HG03520 (cell line): ENCODE data around the gene LHX4.

Experiments used
- ATAC-seq: cut with Tn5 transposase; IDR thresholded peaks from one replicate; pipeline ENCODE4 v1.9.1; 2021; ENCODE audit warnings: mild to moderate bottlenecking, moderate library complexity; ENCODE audit not compliant: unreplicated experiment

The LHX4 gene

DNA sequence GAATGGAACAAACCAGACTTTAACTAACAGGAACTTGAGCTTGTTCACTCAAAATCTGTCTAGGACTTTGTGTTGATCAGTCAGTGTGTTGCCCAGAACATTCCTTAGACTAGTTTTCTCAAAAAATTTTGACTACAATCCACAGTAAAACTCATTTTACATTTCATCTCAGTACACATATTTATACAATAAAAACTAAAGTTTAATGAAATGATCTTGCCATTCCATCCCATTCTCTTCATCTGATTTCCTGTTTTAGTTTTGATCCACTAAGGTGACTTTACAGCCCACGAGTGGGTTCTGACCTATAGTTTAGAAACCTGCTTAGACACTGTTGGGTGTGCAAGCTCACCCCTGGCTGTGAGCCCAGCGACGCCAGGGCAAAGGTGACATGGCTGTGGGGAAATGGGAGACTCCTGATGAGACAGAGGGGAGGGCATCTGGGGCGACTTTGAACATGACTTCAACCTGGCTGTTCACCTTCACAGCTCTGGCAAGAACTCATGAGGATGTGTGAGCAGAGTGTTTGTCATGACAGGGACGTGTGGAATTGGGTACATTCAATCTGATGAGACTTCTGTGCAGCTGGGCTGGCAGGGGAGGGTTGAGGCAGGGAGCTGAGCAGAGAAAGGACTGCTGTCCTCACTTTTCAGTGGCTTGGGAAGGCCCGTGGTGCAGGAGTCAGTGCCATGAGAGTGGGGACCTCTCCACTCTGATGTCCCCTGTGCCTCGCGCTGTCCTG is 40.6 kb downstream of the LHX4 start:
- no peak for ATAC-seq

DNA sequence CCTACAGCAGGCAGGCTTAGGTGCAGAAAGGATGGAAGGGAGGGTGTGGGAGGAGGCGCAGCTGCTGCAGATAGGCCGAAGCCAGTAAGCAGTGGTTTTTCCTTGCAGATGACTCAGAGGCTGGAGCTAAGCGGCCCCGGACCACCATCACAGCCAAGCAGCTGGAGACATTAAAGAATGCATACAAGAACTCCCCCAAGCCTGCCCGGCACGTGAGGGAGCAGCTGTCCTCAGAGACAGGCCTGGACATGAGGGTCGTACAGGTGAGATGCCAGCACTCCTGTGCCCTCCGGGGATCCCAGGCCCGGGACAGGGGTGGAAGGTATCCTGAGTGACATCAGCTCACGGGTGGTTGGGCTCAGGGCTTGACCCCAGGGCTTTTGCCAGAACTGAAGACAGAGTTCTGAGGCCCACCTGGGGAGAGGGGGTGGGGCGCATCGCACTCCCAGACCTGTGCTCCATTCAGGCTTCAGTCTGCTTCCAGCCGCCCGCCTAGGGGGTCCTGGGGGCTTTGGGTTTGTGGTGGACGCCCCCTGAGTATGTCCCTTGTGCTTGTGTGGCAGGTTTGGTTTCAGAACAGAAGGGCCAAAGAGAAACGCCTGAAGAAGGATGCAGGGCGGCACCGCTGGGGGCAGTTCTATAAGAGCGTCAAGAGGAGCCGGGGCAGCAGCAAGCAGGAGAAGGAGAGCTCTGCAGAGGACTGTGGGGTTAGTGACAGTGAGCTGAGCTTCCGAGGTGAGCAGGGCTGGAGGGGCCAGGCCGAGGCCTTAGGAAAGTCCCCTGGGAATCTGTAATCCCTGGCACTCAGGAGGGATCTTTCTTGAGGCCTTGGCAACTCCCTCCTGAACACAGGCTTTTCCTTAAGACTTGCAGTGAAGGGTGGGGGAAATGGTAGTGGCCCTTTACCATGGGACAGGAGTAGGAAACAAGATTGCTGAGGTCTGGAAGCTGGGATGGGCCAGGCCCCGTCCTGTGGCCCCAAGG is 41.5 kb downstream of the LHX4 start:
- ATAC-seq: no peak

DNA sequence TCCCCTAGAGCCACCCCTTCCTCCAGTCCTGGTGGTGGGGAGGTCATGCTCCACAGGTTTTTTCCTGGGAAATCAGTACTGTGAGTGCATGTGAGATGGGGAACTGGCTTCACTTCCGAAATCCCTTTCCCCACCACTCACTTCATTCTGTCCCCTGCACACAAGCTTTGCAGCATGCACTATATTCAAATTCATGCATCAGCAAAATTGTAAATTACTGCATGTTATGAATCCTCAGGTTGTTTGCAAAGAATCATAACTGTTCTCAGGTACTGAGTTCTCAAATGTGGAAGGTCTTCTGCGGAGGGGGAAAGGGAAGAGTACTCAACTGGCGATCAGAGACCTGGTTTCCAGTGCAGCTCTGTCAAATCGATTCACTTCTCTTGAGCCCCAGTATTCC is 42.3 kb downstream of the LHX4 start:
- ATAC-seq: no peak

DNA sequence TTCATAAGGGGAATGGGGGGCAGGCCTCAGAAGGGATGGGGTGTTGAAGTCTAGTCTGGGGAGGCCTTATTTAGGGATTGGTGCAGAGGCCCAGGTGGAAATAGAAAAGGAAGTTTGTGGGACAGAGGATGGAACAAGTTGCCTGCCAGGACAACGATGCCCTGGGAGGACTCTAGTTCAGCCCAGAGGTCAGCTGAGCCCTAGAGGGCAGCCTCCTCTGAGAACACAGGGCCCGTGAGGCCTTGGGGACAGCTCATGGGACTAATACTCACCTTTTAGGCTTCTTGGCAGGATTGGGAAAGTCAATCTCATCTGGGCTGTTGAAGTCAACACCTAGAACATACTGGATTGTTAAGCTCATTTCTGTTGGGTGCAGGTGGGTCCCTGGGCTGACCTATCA is 43.0 kb downstream of the LHX4 start:
- ATAC-seq: no peak

DNA sequence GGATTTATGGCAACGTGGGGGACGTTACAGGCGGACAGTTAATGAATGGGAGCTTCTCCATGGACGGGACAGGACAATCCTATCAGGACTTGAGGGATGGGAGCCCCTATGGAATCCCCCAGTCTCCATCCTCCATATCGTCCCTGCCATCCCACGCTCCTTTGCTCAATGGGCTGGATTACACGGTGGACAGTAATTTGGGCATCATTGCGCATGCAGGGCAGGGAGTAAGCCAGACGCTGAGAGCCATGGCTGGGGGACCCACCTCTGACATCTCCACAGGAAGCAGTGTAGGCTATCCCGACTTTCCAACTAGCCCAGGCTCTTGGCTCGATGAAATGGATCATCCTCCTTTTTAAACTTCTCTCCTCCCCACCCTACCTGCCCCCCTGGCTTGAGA is 44.2 kb downstream of the LHX4 start:
- no peak for ATAC-seq

DNA sequence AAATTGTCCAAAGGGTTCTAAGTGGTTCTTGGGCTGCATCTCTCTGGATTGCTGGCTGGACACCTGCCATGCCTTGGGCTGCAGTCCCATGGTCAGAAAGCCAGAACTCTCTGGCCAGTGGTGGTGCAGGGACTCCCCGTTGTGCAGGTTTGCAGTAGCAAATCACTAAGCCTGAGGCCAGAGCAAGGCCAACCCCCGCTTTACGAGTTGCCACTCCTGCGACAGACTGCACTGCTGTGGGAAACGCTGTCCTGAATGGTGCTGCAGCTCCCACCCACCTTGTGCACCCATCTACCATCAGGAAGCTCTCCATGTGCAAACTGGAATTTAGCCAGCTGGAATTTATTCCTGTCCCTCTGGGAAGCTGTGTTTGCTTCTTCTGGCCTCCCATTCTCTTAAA is 45.7 kb downstream of the LHX4 start:
- ATAC-seq: no peak

DNA sequence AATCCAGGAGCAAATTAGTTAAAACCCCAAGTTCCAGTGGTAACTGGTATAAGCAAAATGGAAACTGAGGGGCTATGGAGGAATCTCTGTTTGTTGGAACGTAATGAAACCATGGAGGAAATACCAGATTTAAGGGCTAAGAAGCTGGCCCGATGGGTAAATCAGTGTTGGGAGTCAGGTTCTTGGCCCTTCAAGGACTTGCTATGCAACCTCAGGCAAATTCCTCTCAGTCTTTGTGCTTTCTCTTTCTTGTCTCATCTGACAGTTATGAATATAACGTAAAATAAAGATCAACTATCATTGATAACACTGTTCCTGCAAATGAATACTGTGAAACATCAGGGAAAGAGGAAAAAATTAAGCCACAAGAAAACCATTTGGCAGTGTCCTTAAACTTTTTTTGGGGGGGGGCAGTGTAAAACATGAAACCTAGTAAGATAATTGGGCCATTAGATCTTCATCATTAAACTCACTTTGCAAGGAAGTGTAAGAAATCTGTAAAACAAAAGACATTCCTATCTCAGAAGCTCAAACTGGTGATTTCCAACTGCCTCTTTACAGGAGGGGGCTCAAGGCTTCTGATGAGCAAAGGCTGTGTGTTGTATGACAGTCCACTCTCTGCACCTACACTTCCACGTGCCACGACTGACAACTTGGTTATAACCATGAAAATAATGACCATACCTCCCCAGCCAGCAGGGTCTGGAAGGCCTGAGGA is 47.6 kb downstream of the LHX4 start:
- no peak for ATAC-seq

DNA sequence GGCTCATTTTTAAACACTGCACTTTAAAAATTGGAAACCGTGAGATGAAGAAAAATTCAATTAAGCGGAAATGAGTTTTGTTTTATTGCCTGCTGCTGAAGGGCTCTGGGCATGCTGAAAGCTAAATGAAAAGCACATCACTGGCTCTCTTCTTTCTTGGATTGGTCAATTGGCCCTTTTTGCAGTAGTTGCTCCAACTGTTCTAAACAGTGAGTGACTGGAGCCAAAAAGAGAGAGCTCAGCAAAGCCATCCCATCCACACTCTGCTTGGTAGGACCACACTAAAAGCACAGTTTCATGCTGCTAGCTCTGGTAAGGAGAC is 48.1 kb downstream of the LHX4 start:
- ATAC-seq: no peak

DNA sequence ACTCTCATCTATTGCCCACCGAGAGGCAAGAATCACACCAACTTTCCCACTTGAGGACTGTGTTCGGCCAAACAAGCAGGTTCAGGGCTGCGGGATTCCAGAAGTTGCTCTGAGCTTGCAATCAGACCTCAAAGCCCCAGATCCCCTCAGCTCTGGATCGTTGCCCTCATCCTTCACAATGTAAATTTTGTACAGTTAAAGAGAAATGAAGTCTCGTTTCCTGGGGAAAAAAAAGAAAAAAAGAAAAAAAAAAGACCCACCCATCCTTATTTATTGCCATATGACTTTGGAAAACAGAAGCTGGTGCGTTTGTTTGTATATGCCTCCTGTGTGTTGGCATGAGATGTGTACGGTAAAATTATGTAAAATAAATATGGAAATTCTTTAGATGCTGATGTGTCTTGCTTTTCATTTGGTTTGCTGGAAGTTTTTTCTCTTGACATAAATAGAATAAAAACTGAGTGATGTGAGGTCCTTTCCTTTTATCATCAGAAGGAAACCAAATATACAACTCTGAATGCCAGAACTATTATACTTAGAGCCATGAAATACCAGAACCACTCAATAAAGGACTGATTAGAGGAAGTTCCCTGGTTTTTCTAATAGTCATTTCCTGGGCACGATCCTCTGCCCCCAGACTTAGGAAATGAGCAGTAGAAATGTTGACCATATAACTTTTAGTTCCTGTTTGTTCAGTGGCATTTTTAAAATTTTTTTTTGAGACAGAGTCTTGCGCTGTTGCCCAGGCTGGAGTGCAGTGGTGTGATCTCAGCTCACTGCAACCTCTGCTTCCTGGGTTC is 48.7 kb downstream of the LHX4 start:
- no peak for ATAC-seq

DNA sequence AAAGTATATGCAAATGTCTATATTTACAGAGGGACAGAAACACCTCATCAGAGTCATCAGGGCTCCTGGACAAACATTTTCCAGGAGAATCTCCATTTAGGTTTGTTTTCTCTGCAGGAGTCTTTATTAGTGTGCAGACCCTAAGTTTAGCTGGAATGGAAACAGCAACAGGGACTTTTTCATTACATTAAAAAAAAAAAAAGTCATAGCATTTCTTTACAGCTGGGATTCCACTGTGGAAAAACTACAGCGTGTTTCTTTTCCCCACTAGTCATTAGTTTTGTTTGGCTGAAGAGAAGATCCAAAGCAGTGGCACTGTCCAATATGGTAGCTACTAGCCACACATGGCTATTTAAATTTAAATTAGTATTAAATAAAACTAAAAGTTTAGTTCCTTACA is 49.6 kb downstream of the LHX4 start:
- ATAC-seq: no peak

DNA sequence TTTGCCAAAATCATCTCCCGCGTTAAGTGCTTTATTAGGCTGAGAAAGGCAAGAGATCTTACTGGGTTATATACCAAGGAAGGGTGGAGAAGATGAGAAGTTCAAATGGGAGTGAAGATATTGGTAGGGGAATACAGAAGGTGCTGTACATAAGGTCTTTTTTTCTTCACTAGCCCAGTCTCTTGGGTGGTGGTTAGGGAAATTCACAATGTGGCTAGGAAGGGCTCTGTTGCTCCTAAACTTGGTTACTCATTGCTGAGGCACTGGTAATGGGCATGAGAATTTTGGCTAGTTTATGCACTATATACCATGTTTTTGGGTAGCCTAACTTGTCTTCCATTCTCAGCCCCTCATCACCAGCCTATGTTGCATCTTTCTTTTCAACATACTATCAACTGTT is 50.6 kb downstream of the LHX4 start:
- no peak for ATAC-seq

DNA sequence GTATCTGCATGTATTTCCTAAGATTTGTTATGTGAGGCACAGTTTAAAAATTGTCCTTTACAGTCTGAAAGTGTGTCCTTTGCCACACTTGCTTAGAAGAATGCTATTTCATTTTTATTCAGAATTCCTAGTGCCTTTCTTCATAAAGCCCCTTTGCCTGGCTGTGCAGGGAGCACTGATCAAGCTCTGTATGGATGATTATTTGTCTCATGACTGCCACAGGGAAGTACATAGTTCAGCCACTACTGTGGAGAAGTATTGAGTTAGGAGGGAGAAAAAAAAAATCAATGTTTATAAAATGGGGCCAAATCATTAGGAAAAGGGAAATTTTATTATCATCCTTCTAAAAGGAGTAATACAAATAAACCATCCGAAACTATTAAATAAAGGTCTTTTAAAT is 51.4 kb downstream of the LHX4 start:
- no peak for ATAC-seq

DNA sequence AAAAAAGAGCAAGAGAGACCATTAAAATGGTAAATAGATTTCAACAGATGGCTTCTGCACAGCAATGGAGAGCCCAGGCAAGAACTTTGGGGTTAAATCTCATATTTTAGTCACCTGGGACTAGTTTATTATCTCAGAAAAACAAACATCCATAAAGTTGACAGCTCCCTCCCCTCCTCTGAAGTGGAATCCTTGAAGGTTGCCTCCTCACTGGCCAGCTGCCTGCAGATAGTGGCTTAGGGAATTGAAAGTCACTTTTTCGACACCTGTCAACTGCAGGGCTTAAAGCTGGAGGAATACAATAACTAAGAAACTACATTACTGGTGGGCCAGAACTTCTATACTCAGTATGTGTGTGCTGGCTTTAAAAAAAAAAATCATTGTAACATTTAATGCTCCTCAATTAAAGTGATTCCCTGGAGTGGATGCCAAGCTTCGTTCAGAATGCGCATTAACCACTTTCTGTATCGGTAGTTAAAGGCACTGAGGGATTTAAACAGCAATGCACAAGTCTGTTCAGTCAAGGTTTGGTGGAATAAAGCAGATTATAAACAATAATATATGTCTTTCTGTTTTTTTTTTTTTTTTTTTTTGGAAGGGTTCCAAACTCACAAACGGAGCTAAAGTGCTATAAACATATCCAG is 52.5 kb downstream of the LHX4 start:
- no peak for ATAC-seq

DNA sequence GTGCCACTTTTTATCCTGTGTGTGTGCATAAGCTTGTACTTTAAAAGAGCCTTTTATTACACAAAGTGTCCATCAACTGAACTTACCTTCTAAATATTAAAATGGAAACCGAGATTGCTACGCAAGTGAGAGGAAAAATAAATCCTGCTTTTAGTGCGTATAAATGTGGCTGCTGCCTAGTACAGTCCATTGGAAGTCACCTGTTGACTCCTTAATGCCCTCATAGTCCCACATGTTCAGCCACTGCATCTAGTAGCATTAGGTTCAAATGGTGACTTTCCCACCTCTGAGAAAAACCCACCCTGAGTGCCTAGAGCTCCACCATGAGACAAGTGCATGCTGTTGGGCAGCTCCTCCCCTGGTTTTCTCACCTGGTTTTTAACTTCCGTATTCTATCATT is 53.0 kb downstream of the LHX4 start:
- ATAC-seq: no peak

DNA sequence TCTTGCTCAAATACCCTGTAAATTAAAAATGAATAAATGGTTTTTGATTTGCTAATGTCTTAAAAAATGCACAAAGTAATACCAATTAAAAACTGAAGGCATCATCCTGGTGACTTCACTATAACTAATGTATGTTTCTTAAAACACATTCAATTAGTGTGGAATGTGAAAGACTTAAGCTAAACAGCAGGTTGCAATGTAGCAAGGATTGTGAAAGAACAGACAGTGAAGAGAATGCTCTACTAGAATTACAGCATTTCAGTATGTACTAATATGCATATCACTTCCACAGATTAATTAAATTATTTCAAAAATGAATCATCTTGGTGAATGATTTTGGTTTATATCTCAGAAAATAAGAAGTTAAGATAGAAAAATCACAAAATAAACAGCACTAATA is 56.4 kb downstream of the LHX4 start:
- no peak for ATAC-seq

DNA sequence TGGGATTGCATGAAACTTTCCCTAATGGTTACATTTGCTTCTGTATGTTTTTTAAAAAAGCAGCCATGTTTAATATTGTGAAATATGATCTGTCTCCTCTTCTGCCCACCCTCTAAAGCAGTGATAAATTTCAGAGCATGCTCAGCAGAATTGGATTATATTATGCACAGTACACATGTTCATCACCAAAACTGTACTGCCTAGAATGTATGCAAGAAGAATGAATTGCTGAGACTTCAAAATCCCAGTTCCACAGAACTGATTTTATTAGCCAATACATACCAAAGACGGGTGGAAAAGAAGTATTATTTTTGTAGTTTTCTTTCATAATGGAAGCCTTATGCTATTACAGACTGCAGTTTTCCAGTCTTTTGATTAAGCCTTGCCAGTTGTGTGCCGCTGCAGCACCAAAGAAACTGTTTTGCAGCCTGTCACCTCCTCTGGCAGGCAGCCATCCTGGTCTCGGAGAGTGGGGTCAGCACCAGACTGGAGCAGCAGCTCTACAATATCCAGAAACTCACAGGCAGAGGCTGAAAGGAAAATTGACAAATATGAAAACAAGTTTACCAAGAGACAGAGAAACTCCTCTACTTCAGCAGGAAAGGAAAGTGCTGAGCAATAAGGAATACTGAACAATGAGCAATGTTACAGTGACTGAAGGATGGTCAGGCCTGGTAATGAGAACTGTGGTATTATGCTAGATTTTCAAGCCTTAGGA is 58.1 kb downstream of the LHX4 start:
- ATAC-seq: no peak

DNA sequence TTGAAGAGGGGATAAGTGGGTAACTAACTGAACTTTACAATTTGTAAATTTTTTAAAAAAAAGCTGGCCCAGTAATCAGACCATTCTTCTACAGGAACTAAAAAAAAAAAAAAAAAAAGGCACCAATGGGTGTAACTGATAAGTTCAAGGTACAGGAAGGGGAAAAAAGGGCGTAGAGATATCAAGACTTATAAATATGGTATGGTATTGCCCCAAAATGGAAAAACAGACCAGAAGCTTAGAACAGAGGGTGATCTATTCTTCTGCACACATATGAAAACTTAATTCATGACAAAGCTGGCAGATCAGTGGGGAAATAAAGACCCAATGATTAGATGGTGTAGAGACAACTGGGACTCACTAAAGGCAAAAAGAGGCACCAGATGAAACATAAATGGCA is 58.9 kb downstream of the LHX4 start:
- ATAC-seq: no peak

DNA sequence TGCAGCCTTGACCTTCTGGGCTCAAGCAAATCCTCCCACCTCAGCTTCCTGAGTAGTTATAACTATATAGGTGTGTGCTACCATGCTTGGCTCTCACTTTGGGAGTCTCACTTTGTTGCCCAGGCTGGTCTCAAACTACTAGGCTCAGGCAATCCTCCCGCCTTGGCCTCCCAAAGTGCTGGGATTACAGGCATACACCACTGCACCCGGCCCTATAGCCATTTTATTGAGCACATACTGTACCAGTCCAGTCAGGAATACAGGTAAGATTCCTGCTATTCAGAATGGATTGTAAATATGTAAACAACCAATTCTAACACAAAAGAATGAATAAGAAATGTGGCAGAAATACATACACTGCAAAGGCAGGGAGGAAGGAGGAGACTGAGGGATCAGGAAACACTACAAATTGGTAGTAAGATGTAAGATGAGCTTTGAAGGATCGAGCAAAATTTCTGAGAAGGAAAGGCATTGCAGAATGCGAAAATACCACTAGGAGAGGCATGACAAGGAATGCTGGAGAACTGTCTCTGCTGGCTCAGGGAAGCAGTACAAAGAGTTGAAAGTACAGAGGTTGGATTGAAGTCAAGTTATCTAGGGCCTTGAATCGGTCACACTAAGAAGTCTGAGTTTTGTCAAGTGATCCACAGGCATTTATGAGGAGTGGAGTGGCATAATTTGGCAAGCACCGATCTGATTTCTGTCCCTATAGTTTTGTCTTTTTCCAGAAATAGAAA is 60.4 kb downstream of the LHX4 start:
- ATAC-seq: no peak

DNA sequence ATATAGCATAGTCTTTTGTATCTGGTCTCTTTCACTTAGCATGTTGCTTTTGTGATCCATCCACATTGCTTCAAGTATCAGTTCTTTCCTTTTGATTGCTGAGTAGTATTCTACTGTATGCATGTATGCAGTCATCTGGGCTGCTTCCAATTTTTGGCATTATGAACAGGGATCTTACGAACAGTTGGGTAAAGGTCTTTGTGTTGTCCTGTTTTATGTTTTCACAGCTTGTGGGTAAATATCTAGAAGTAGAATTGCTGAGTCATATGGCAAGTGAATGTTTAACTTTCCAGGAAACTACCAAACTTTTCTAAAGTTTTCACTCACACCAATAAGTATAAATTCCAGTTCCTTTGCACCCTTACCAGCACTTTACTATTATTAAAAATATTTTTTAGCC is 60.9 kb downstream of the LHX4 start:
- no peak for ATAC-seq
